ENCODE data around the gene TMEM125. TPM values are rescaled to one million over a fixed set of nuclear protein-coding genes. Genes with fewer than 3 reads are reported as not detected.

TMEM125 gene
- total RNA-seq, 2 donors from 2014 or later = 0.63 TPM; not detected in 1

DNA sequence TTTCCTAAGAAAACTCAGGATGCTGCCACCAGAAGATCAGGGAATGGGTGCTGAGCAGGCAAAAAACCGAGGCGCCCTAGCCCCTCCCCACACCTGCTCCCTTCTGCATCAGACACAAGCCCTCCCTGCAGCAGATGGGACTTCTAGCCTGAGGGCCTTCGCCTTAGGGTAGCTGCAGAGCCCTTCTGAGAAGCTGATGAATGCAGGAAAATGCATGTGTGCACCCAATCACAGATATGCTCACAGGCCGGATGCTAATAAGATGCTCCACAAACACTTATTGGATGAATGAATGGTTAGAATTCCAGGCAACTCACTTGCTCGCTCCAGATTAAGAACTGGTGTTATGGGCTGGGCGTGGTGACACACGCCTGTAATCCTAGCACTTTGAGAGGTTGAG, 22.4 kb downstream of the TMEM125 start:
- Histone ChIP-seq H3K36me3 (no peaks in the 10 kb centered on the region), H3K27me3 (replicated peaks; ENCODE audit: insufficient read depth) (no peaks in the 10 kb centered on the region), H3K4me3 (no peak overlapping the region), H3K27ac (no peak overlapping the region), H3K4me1 (ENCODE audit: control insufficient read depth in 1 of 2, low read depth in 2 of 2) (peaks cover 13 to 28% of the 10 kb centered on the region in 2 donors), H3K9me3 (no peaks in the 10 kb centered on the region)
- ATAC-seq (ENCODE audit: insufficient number of reproducible peaks, low FRiP score, low read depth) (no peak), DNase-seq (ENCODE audit: low spot score) (no peak)
- TF ChIP-seq, protein P1, sequence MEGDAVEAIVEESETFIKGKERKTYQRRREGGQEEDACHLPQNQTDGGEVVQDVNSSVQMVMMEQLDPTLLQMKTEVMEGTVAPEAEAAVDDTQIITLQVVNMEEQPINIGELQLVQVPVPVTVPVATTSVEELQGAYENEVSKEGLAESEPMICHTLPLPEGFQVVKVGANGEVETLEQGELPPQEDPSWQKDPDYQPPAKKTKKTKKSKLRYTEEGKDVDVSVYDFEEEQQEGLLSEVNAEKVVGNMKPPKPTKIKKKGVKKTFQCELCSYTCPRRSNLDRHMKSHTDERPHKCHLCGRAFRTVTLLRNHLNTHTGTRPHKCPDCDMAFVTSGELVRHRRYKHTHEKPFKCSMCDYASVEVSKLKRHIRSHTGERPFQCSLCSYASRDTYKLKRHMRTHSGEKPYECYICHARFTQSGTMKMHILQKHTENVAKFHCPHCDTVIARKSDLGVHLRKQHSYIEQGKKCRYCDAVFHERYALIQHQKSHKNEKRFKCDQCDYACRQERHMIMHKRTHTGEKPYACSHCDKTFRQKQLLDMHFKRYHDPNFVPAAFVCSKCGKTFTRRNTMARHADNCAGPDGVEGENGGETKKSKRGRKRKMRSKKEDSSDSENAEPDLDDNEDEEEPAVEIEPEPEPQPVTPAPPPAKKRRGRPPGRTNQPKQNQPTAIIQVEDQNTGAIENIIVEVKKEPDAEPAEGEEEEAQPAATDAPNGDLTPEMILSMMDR (IDR thresholded peaks at IDR 0.05) = no peak

DNA sequence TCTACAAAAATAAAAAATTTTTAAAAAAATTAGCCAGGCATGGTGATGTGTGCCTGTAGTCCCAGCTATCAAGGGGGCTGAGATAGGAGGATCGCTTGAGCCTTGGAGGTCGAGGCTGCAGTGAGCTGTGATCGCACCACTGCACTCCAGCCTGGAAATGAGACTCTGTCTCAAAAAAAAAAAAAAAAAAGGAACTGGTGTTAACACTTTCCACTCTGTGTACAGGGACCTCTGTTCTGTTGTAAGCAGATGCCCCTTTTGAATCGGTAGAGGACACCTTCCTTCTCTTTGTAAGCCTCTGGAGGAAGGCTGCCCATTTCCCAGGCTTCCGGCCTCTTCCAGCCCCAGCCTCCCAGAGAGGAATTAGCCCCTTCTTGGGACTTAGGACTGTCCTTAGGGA, 22.9 kb downstream of the TMEM125 start:
- Histone ChIP-seq H3K9me3 (no peaks in the 10 kb centered on the region), H3K36me3 (no peaks in the 10 kb centered on the region), H3K27me3 (replicated peaks; ENCODE audit: insufficient read depth) (no peaks in the 10 kb centered on the region), H3K4me3 (no peak overlapping the region), H3K27ac (no peak overlapping the region), H3K4me1 (ENCODE audit: control insufficient read depth in 1 of 2, low read depth in 2 of 2) (peaks cover 13 to 28% of the 10 kb centered on the region in 2 donors)
- no peak for ATAC-seq (ENCODE audit: insufficient number of reproducible peaks, low FRiP score, low read depth)
- DNase-seq (ENCODE audit: low spot score) = no peak
- TF ChIP-seq, protein P1 (IDR thresholded peaks at IDR 0.05) = no peak

DNA sequence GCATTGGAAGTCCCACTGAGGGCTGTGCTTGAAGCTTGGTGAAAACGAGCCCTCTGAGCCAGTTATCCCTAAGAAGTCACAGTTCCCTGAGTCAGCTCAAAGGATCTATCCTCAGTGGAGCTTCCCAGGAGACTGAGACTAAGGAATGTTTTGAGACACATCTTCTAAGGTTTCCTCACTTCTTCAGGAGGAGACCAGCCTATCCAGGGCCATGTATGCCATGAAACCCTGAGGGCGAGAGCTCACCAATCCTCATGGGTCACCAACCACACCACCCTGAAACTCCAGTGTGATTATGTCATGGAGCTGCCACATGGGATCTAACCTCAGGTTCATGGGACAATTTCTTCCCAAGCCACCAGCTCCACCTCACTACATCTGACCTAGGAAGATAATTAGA, 23.4 kb downstream of the TMEM125 start:
- DNase-seq (ENCODE audit: low spot score) = no peak
- H3K27me3 ChIP-seq (replicated peaks; ENCODE audit: insufficient read depth) = no peaks in the 10 kb centered on the region
- TF ChIP-seq, protein P1 (IDR thresholded peaks at IDR 0.05) = no peak
- ATAC-seq (ENCODE audit: insufficient number of reproducible peaks, low FRiP score, low read depth) = no peak
- H3K4me1 ChIP-seq (ENCODE audit: control insufficient read depth in 1 of 2, low read depth in 2 of 2) = peaks cover 13 to 28% of the 10 kb centered on the region in 2 donors
- no peaks in the 10 kb centered on the region for H3K36me3 ChIP-seq
- no peak overlapping the region for H3K27ac ChIP-seq
- no peak overlapping the region for H3K4me3 ChIP-seq
- no peaks in the 10 kb centered on the region for H3K9me3 ChIP-seq

DNA sequence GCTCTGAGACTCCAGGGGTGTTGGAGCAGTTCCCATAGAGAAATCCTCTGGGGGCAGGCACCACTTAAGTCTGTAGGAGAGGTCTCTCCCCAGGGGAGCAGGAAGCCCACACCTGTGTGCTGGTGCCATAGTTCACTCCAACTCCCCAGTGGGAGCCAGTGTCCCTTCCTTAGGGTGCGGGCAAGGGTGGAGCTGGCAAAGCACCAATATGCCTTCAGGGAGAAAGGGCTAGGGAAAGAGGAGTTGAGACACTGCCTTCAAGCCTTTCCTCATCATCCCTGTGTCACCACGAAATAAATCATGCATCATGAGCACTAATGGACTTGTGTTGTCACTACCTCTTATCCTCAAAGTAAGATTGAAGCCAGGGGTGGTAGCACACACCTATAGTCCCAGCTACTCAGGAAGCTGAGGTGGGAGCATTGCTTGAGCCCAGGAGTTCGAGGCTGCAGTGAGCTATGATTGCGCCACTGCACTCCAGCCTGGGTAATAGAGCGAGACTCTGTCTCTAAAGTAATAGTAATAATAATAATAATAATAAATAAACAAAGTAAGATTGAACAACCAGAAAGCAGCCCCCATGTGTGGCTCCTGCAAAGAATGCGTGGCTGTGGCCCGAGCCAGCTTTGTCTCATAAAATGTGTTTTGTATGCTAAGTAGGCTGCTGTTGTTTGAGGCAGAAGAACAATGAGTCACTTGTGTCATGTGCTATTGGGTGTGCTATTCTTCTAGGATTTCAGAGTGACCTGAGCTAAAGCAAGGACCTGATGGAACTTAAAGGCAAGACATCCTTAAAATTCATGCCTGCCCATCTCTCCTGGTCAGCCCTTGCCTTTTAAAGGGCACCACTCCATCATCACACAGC, 24.3 kb downstream of the TMEM125 start:
- ATAC-seq (ENCODE audit: insufficient number of reproducible peaks, low FRiP score, low read depth) = no peak
- Histone ChIP-seq H3K27ac (no peak overlapping the region), H3K4me3 (no peak overlapping the region), H3K27me3 (replicated peaks; ENCODE audit: insufficient read depth) (no peaks in the 10 kb centered on the region), H3K36me3 (no peaks in the 10 kb centered on the region), H3K4me1 (ENCODE audit: control insufficient read depth in 1 of 2, low read depth in 2 of 2) (peaks cover 13 to 28% of the 10 kb centered on the region in 2 donors), H3K9me3 (no peaks in the 10 kb centered on the region)
- TF ChIP-seq, protein P1 (IDR thresholded peaks at IDR 0.05) = no peak
- DNase-seq (ENCODE audit: low spot score) = no peak

DNA sequence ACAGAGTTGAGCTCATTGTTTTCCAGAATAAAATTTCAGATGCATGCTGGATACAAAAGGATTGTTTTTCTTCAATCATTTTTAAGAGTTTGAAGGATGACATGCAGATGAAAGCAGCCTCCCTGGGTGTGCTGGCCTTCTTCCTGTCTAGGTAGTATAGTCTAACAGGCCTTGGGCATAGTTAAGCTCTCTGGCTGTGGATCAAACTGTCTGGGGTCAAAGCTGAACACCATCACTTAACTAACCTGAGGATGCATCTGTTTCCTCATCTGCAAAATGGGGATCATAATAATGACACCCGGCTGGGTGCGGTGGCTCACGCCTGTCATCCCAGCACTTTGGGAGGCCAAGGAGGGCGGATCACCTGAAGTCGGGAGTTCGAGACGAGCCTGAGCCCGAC, 25.0 kb downstream of the TMEM125 start:
- no peaks in the 10 kb centered on the region for H3K9me3 ChIP-seq
- TF ChIP-seq, protein P1 (IDR thresholded peaks at IDR 0.05) = no peak
- no peak overlapping the region for H3K4me3 ChIP-seq
- DNase-seq (ENCODE audit: low spot score) (no peak), ATAC-seq (ENCODE audit: insufficient number of reproducible peaks, low FRiP score, low read depth) (no peak)
- no peaks in the 10 kb centered on the region for H3K36me3 ChIP-seq
- no peak overlapping the region for H3K27ac ChIP-seq
- H3K4me1 ChIP-seq (ENCODE audit: control insufficient read depth in 1 of 2, low read depth in 2 of 2) = peaks cover 13 to 28% of the 10 kb centered on the region in 2 donors
- no peaks in the 10 kb centered on the region for H3K27me3 ChIP-seq (replicated peaks; ENCODE audit: insufficient read depth)

Data from thoracic aorta (tissue), 2 donors.